Dermis blood vessel endothelial cell (primary cell): Measurements from ENCODE around the gene CTCF. TPM values are rescaled to one million over a fixed set of nuclear protein-coding genes. Genes with fewer than 3 reads are reported as not detected.
A peak's percentile ranks its signal among the peaks of the same experiment; 100 is the strongest.

ENCODE experiments used
- DNase-seq: peaks from one replicate; pipeline ENCODE4 v3.0.0; 2010
- total RNA-seq: library from RNA; depleted of rRNA; stranded (reverse); fragments of >200 nt; gene quantifications from 2 replicates; pipeline ENCODE4 v1.2.3, GENCODE V29; 2014

Gene CTCF
- total RNA-seq, 1 donor from 2014 or later, result 30.3 TPM

DNA sequence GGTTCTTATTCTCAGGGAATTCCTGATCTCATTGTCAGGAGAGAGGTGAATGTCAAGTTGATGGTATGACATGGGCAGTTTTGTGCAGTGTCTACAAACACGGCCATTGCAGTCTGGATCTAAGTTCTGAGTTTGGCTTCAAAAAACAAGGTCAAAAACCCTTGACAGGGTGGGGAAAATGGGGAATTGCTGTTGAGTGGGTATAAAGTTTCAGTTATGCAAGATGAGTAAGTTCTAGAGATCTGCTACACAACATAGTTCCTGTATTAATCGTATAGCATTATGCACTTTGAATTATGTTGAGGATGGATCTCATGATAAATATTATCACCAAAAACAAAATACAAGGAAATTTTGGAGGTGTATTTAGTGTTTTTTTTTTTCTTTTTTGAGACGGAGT is 46.0 kb downstream of the CTCF start:
- no peak for DNase-seq

DNA sequence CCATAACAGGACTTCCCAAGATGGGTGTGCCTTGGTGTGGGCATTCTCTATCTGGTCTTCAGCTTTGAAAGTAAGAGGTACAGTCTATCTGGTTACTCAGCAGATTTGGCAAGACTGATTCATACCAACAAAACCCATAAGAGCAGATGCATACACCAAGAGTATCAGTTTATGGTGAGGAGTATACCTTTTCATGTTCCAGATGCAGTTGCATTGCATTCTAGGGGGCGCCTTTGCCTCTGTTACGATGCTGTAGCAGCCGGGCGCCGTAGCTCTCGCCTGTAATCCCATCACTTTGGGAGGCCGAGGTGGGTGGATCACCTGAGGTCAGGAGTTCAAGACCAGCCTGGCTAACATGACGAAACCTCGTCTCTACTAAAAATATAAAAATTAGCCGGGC is 51.5 kb downstream of the CTCF start:
- DNase-seq, result no peak

DNA sequence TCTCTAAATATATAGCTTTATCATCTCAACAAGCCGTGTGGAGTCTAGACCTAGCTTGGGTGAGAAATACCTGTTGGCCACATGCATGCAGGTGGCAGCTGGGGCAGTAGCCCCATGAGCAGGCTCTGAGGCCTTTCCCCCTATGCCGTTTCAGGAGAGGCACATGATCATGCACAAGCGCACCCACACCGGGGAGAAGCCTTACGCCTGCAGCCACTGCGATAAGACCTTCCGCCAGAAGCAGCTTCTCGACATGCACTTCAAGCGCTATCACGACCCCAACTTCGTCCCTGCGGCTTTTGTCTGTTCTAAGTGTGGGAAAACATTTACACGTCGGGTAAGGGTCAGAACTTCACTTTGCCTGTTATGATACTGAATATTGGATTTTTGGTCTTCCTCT is 65.9 kb downstream of the CTCF start:
- no peak for DNase-seq

DNA sequence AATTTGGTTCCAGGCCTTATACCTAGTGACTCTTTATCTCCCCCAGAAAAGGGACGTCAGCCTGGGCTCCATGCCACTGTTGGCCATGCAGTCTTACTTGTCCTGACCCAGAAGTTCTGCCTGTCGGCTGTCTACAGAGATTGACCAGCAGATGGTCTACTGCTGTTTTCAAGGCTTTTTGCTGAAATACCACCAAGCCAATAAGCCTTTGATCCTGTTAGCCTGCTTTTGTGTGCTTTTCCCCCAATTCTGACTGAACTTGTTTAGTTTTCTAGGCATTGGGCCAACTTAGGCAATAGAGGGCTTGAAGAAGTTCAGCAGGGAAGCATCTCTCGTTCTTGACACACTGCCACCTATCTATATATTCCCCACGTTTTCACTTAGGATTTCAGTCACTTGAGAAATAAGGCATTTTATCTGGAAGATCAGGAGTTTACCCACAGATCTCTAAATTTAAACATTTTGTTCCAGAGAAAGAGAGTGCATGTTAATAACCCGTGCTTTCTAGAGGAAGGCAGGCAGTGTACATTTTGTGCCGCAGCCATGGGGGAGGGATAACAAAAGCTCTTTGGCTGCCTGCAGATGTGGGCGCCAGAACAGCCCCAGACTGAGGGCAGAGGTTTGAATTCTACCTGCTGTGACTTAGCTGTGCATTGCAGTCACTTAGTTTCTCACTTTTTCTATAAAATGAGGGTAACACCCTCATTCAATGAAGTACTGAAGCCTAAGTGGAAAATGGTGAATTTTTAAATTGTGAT is 70.3 kb downstream of the CTCF start:
- no peak for DNase-seq

DNA sequence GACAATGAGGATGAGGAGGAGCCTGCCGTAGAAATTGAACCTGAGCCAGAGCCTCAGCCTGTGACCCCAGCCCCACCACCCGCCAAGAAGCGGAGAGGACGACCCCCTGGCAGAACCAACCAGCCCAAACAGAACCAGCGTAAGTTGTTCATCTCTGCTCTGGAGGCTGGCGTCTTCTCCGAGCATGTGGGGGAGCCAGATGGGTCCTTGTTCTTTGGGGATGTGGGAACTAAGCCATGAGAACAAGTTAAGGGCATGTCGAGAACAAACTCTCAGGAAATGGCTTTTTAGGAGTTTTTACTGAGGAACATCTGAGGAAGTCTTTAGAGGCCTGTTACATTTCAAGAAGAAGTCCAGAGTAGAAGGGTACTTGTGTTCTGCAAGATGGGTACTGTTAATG is 74.4 kb downstream of the CTCF start:
- no peak for DNase-seq

DNA sequence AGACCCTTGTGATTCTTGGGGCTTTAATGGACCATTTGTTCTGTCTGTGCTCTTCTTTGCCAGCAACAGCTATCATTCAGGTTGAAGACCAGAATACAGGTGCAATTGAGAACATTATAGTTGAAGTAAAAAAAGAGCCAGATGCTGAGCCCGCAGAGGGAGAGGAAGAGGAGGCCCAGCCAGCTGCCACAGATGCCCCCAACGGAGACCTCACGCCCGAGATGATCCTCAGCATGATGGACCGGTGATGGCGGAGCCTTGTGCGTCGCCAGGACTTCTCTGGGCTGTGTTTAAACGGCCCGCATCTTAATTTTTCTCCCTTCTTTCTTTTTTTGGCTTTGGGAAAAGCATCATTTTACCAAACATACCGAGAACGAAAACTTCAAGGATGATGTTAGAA is 75.3 kb downstream of the CTCF start:
- DNase-seq, result no peak

DNA sequence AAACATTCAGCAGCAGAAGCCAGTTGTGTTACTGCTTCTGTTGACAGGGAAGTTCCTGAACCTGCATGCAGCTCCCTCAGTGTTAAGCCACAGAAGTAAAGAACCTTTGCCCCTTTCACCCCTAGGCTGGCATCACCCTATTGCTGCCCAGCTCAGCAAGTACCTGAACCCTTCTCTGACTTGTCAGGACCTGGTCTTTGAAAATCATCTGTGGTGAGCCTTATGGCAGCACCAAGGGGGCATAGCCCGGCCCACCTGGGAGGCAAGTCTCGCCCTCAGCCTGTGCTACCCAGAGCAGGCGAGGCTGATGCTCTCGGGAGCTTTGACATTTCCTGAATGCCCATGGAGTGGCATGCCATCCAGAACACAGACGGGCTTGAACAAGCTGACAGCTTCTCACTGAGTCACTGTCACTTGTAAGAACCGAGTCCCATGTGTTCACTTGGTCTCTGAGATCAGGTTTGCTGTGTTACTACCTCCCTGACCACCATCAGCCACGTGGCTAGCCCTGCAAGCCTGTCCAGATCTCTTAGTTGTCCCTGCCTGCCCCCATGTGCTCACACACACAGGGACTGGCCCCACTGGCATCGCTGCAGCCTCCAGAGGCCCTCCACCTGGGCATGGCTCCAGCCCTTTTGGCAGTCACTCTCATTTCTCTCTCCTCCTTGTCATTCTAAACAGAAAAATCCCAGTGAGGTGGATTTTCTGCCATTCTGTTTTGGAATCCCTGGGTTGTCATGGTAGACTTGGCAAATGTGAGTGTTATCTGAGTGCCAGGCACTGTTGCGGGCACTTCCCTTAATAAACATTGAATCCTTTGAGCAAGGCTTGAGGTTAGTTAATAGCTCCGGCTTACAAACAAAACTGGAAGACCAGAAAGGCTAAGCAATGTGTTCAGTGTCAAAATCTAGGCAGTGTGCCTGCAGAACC is 79.7 kb downstream of the CTCF start:
- peak; percentile 36 for DNase-seq

DNA sequence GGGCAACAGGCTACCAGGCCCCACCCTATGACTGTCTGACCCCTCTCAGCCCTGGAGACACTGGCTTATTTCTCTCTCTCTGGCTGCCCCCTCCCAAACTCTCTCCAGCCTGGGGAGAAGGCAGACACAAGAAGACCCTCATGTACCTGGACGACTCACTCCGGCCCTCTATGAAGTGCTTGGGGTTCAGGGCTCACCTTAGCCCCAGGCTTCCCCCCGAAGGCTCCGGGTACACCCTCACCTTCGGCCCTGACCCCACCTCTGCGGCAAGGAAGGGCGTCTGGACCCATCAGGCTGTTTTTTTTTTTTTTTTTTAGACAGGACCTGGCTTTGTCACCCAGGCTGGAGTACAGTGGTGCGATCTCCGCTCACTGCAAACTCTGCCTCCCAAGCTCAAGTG is 81.7 kb downstream of the CTCF start:
- no peak for DNase-seq

DNA sequence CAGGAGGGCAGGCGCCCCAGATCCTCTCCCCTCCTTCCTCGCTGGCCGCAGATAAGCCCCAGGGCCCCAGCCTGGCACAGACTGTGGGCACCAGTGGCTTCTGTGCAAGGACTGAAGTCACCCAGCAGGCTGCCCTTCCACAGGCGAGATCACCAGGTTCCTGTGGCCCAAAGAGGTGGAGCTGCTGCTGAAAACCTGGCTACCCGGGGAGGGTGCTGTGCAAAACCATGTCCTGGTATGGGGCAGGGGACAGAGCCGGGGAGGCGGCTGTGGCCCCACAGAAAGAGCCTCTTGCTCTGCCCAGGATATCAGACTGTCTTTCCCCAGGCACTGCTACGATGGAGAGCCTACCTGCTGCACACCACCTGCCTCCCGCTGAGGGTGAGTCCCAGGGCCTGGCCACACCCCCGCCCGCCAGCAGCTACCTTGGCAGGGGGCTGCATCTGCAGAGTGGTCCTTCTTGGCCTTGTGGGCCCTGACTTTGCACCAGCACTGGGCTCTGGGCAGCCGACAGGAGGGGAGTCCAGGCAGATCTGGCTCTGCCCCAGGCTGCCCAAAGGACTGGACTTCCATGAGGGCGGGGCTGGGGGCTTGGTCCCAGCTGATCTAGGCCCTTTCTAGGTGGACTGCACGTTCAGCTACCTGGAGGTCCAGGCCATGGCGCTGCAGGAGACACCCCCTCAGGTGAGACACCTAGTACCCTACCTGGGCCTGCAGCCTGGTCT is 83.2 kb downstream of the CTCF start:
- no peak for DNase-seq

DNA sequence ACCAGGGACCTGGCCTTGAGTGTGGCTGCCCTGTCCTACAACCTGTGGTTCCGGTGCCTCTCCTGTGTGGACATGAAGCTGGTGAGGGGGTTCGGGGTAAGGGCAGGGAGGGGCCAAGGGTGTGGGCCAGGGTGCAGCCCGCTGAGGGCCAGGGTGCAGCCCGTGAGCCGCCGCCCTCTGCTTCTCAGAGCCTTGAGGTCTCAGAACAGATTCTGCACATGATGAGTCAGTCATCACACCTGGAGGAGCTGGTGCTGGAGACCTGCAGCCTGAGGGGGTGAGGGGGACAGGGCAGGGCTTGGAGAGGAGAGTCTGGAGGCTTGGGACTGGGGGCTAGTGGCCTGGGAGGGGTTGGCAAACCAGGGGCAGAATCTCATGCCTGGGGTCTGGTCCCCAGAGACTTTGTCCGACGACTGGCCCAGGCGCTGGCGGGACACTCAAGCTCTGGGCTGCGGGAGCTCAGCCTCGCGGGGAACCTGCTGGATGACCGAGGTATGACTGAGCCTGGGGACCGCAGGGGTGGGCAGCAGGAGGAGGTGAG is 84.9 kb downstream of the CTCF start:
- DNase-seq, result no peak

DNA sequence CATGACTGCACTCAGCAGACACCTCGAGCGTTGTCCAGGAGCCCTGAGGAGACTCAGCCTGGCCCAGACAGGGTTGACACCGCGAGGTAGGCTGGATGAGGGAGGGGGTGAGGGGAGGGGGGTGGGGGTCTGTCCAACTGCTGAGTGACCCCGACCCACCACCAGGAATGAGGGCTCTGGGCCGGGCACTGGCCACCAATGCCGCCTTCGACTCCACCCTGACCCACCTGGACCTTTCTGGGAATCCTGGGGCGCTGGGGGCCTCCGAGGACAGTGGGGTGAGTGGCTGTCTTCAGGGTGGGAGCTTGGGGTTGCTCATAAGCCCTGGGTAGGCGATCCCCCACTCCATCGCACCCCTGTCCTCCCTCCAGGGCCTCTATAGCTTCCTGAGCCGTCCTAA is 85.4 kb downstream of the CTCF start:
- DNase-seq, result no peak

DNA sequence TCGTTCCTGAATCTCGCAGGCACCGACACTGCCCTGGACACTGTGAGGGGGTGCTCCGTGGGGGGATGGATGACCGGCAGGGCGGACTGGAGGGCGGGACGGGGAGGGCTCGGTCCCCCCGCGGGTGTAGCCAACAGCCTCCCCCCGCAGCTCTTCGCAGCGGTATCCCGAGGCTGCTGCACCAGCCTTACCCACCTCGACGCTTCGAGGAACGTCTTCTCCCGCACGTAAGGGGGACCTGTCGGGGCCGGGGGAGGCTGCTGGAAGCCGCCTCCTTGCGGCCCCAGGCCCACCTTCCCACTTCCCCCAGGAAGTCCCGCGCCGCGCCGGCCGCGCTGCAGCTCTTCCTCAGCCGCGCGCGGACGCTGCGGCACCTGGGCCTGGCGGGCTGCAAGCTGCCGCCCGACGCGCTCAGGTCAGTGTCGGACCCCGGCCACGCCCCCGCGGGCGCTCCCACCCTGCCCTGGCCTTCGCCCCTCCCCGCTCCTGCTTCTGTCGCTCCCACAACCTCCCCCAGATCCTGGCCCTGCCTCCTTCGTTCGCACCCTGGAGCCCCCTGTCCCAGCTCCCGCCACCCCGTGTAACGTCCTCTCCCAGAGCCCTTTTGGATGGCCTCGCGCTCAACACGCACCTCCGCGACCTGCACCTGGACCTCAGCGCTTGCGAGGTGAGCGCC is 85.9 kb downstream of the CTCF start:
- DNase-seq, result no peak

DNA sequence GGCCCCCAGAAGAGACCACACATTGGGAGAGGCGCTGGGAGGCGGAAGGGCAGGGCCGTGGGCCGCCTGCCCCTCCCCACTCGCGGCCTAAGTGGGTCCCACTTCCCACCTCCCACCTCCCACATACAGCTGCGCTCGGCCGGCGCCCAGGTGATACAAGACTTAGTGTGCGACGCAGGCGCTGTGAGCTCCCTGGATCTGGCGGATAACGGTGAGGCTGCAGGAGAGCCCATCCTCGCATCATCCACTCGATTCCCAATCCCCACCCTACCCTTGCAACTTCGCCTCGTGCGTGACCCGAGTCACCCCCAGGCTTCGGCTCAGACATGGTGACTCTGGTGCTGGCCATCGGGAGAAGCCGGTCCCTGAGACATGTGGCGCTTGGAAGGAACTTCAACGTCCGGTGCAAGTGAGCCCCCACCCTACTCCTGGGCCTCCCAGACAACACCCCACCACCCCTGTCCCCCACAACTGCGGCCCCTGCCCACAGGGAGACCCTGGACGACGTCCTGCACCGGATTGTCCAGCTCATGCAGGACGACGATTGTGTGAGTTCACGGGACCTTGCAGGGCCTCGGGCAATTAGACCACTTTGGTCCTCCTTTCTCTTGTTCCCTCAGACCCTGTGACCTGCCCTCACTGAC is 86.6 kb downstream of the CTCF start:
- no peak for DNase-seq

DNA sequence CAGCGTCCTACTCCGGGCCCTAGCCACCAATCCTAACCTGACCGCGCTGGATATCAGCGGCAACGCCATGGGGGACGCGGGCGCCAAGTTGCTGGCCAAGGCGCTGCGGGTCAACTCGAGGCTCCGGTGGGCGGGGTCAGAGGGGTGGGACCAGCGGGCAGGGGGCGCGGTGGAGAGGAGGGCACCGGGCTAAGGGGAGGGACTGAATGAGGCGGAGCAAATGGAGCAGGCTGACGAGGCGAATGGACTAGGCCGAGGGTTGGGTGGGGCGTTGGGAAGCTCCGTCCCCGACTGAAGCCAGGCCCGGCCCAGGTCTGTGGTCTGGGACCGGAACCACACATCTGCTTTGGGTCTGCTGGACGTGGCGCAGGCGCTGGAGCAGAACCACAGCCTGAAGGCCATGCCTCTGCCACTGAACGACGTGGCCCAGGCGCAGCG is 87.2 kb downstream of the CTCF start:
- DNase-seq, result no peak

DNA sequence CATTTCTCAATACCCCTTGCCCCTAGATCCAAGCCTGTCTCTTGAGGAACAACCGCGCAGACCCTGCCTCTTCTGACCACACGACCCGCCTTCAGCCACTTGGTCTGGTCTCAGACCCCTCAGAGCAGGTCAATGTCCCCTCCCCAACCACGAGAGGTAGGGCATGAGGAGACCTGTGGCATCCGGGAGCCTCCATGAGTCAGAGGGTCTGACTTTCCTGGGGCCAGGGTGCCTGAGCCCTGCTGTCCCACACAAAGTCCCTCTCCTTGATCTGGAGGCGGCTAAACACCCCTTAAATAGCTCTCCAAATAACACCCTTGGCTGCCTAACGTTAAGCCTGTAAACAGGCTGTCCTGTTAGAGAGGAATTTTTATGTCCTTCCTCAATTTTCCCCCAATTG is 87.7 kb downstream of the CTCF start:
- DNase-seq, result no peak

DNA sequence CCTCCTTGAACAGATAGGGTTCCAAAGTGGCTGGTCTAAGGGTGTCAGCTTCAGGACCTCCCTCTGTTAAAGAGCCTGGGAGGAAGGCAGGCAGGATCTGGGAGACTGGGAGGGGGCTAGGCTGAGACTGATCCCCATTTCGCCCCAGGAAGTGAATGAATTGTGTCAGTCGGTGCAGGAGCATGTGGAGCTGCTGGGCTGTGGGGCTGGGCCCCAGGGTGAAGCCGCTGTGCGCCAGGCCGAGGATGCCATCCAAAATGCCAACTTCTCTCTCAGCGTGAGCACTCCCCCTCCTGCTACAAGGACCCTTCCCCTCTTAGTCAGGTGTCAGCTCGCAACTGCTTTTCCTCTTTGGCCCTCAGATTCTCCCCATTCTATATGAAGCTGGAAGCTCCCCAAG is 88.7 kb downstream of the CTCF start:
- DNase-seq, result no peak

DNA sequence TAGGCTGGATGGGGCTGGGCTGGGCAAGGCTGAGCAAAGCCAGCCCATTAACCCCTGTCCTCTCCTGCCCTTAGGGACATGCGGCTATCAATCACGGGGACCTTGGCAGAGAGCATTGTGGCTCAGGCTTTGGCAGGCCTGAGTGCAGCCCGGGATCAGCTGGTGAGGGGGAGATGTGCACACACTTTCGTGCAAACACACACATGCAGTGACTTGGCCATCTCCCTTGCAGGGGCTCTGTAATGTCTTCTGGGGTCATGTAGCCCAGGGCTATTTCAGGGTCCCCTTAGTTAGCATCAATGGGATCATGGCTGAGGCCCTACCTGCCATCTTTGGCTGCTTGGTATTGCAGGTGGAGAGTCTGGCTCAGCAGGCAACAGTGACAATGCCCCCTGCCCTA is 89.5 kb downstream of the CTCF start:
- no peak for DNase-seq

DNA sequence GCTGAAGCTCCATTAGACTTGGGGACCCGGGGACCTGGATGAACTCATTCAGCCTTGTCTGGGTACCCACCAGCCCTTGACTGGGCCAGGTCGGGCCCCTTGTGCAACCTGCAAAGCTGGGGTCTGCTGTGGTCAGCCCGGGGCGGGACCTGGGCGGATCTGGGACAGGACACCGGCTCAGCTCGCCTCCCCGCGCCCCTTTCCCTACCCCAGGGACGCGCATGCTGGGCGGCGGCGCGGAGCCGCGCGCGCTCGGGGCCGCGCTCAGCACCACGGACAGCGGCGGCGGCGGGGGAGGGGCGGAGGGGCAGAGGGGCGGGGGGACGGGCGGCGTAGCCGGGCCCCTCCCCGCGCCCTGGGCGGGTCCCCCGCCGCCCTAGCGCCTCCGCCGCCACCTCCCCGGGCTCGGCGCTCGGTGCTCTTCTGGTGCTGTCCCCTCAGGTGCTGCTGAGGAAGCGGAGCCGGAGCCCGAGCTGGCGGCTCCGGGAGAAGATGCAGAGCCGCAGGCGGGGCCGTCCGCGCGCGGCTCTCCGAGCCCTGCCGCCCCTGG is 90.3 kb downstream of the CTCF start:
- no peak for DNase-seq

DNA sequence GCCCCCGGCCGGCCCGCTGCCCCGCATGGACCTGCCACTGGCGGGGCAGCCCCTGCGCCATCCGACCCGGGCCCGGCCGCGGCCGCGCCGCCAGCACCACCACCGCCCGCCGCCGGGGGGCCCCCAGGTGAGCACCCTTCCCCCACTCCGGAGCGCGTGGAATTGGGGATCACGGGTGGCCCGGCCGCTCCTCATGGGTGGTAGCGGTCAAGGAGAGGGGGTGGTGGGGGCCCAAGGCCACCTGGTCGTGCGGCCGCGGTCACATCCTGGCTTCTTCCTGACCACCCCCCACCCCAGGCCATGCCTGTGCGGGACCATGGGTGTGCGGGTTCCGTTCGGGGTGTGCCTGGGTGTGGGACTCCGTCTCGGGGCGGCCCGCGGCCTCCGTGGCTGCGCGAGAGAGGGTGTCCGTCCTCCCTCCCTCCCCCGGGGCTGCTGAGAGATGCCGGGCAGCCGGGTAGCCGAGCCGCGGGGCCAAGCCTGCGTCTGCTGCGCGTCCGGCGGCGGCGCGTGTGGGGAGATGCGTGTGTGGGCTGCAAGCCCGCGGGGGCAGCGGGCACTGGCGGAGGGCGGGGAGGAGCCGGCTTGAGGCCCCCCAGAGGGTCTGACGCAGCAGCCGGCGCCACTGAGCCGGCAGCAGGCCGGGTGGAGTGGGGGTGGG is 90.9 kb downstream of the CTCF start:
- no peak for DNase-seq

DNA sequence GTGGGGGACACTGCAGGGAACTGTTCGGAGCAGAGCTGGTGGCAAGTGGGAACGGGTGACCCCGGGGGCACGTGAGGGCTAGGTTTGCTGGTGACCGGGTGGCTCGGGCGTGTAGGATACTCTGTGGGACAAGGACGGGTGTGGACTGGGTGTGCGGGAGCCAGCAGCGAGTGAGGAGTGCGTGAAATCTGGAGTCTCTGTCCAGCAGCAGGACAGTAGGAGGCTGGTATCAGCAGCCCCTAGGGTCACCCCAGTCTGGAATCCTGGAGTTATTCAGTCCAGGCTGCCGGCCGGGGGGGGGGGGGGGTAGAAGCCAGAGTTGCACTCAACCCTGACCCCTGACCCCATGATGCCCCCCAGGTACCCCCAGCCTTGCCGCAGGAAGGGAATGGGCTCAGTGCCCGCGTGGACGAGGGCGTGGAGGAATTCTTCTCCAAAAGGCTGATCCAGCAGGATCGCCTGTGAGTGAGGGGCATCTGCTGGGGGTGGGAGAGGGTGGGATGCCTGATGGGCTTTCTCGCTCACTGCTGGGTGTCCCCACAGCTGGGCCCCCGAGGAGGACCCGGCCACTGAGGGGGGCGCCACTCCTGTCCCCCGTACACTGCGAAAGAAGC is 91.6 kb downstream of the CTCF start:
- no peak for DNase-seq
